Activated T-helper 17 cell treated with anti-CD3 and anti-CD28 coated beads, Interleukin-2, amount 50 U/mL, for 72 hours (primary cell): ENCODE measurements around the gene AIF1. TPM values are rescaled to one million over a fixed set of nuclear protein-coding genes. Genes with fewer than 3 reads are reported as not detected.

Experiments used
- ATAC-seq: fragments of 150-1000 bp; cut with Tn5 transposase; replicated peaks from 2 replicates; pipeline ENCODE4 v1.10.0; 2021; ENCODE audit warnings: mild to moderate bottlenecking, moderate library complexity
- H3K27ac Mint-ChIP-seq: one replicate; pipeline ENCODE4 v1.8.0; 2022; ENCODE audit warnings: mixed read lengths
- H3K27me3 Mint-ChIP-seq: one replicate; pipeline ENCODE4 v1.8.0; 2022; ENCODE audit warnings: mixed read lengths
- H3K36me3 Mint-ChIP-seq: one replicate; pipeline ENCODE4 v1.8.0; 2022; ENCODE audit warnings: low read depth, mild to moderate bottlenecking, mixed read lengths
- H3K4me1 Mint-ChIP-seq: one replicate; pipeline ENCODE4 v1.8.0; 2022; ENCODE audit warnings: mixed read lengths
- H3K4me3 Mint-ChIP-seq: one replicate; pipeline ENCODE4 v1.8.0; 2022; ENCODE audit warnings: mild to moderate bottlenecking, mixed read lengths
- H3K9me3 Mint-ChIP-seq: one replicate; pipeline ENCODE4 v1.8.0; 2022; ENCODE audit warnings: mixed read lengths
- total RNA-seq, 2 donors: library from RNA; stranded (reverse); gene quantifications; one replicate each; pipeline ENCODE4 v1.2.3, GENCODE V29; 2022

The AIF1 gene
- total RNA-seq, 2 donors from 2014 or later, result 9.1 to 15.5 TPM

- Mint-ChIP-seq H3K27ac (peak within 1 kb of the TSS; percentile 97), H3K9me3 (no peaks in the 10 kb centered on the region), H3K4me3 (peak within 1 kb of the TSS; percentile 96), H3K4me1 (peaks cover 23% of the 10 kb centered on the region), H3K27me3 (no peaks in the 10 kb centered on the region), H3K36me3 (peaks cover 96% of the 10 kb centered on the region)
- peak; percentile 93 for ATAC-seq
Observed at GRCh38 chr6:31665501-31666336, 50.7 kb downstream of the AIF1 start, which contains the start of gene CSNK2B. Gene CSNK2B (plus strand): TSS chr6:31666080. CDS start chr6:31666832, 752 bp downstream.

- Mint-ChIP-seq H3K27me3 (no peaks in the 10 kb centered on the region), H3K4me3 (peak overlapping the region; percentile 96), H3K4me1 (peaks cover 23% of the 10 kb centered on the region), H3K27ac (peak overlapping the region; percentile 97), H3K36me3 (peaks cover 96% of the 10 kb centered on the region), H3K9me3 (no peaks in the 10 kb centered on the region)
- ATAC-seq, result no peak
Observed at GRCh38 chr6:31666337-31666965, 51.4 kb downstream of the AIF1 start.

Other genes starting within 250 kb of the AIF1 start
- gene MICA, start 211.6 kb upstream of the AIF1 start, total RNA-seq, result 10 to 100 TPM; 11.6 to 16.2 TPM
- gene MICB, start 117.1 kb upstream of the AIF1 start, total RNA-seq, result 10 to 100 TPM; 25.8 to 34.3 TPM
- not detected for gene MCCD1, start 86.3 kb upstream of the AIF1 start, total RNA-seq
- gene DDX39B, start 73.2 kb upstream of the AIF1 start, total RNA-seq, result 100 to 1,000 TPM; 558 to 568 TPM
- gene ATP6V1G2, start 68.6 kb upstream of the AIF1 start, total RNA-seq, result 1 to 10 TPM; 2.1 to 2.4 TPM
- 10 to 100 TPM; 14.1 to 29.8 TPM for gene NFKBIL1, start 67.6 kb upstream of the AIF1 start, total RNA-seq
- gene LTA, start 42.9 kb upstream of the AIF1 start, total RNA-seq, result 100 to 1,000 TPM; 163 to 567 TPM
- 100 to 1,000 TPM in 1 of 2 donors, 10 to 100 TPM in 1; 69.5 to 199 TPM for gene TNF, start 39.7 kb upstream of the AIF1 start, total RNA-seq
- gene LTB, start 32.8 kb upstream of the AIF1 start, total RNA-seq, result 100 to 1,000 TPM; 269 to 395 TPM
- 10 to 100 TPM in 1 of 2 donors, 1 to 10 TPM in 1; 8.1 to 28.7 TPM for gene LST1, start 29.0 kb upstream of the AIF1 start, total RNA-seq
- 10 to 100 TPM; 25.4 to 28.6 TPM for gene NCR3, start 22.2 kb upstream of the AIF1 start, total RNA-seq
- 100 to 1,000 TPM; 226 to 237 TPM for gene PRRC2A, start 5.5 kb downstream of the AIF1 start, total RNA-seq
- 100 to 1,000 TPM; 298 to 383 TPM for gene BAG6, start 37.4 kb downstream of the AIF1 start, total RNA-seq
- 1 to 10 TPM in 1 of 2 donors, under 1 TPM in 1; 0.76 to 1.3 TPM for gene APOM, start 40.7 kb downstream of the AIF1 start, total RNA-seq
- 10 to 100 TPM; 16.2 to 21.0 TPM for gene C6orf47, start 45.5 kb downstream of the AIF1 start, total RNA-seq
- 10 to 100 TPM; 30.1 to 39.0 TPM for gene GPANK1, start 49.8 kb downstream of the AIF1 start, total RNA-seq
- gene CSNK2B, start 50.8 kb downstream of the AIF1 start, total RNA-seq, result 100 to 1,000 TPM; 204 to 245 TPM
- gene LY6G5B, start 54.7 kb downstream of the AIF1 start, total RNA-seq, result 10 to 100 TPM; 25.3 to 28.1 TPM
- gene LY6G5C, start 65.8 kb downstream of the AIF1 start, total RNA-seq, result 1 to 10 TPM; 2.2 to 5.0 TPM
- 10 to 100 TPM; 31.4 to 31.7 TPM for gene ABHD16A, start 88.1 kb downstream of the AIF1 start, total RNA-seq
- gene LY6G6F, start 91.6 kb downstream of the AIF1 start, total RNA-seq, result not detected
- not detected for gene LY6G6D, start 100.1 kb downstream of the AIF1 start, total RNA-seq
- gene LY6G6C, start 106.5 kb downstream of the AIF1 start, total RNA-seq, result under 1 TPM in 1 of 2 donors, not detected in 1; 0.64 TPM
- gene MPIG6B, start 108.1 kb downstream of the AIF1 start, total RNA-seq, result not detected
- gene DDAH2, start 114.1 kb downstream of the AIF1 start, total RNA-seq, result 10 to 100 TPM in 1 of 2 donors, 1 to 10 TPM in 1; 9.4 to 23.8 TPM
- 100 to 1,000 TPM; 406 to 482 TPM for gene CLIC1, start 121.3 kb downstream of the AIF1 start, total RNA-seq
- gene MSH5, start 124.8 kb downstream of the AIF1 start, total RNA-seq, result 10 to 100 TPM; 78.9 to 82.6 TPM
- gene SAPCD1, start 147.4 kb downstream of the AIF1 start, total RNA-seq, result 10 to 100 TPM; 12.1 to 18.9 TPM
- gene VWA7, start 162.1 kb downstream of the AIF1 start, total RNA-seq, result 1 to 10 TPM; 2.9 to 4.2 TPM
- 100 to 1,000 TPM in 1 of 2 donors, 10 to 100 TPM in 1; 75.3 to 134 TPM for gene VARS1, start 180.5 kb downstream of the AIF1 start, total RNA-seq
- 100 to 1,000 TPM in 1 of 2 donors, 10 to 100 TPM in 1; 92.5 to 139 TPM for gene LSM2, start 191.7 kb downstream of the AIF1 start, total RNA-seq
- gene HSPA1L, start 200.0 kb downstream of the AIF1 start, total RNA-seq, result 1 to 10 TPM; 2.7 to 2.9 TPM
- gene HSPA1A, start 200.3 kb downstream of the AIF1 start, total RNA-seq, result 100 to 1,000 TPM; 124 to 189 TPM
- gene HSPA1B, start 212.5 kb downstream of the AIF1 start, total RNA-seq, result 100 to 1,000 TPM in 1 of 2 donors, 10 to 100 TPM in 1; 78.4 to 118 TPM
- gene NEU1, start 247.6 kb downstream of the AIF1 start, total RNA-seq, result 10 to 100 TPM; 19.3 to 22.3 TPM